Measurements from ENCODE around the gene DMRTA1.

GRCh38 chr9:22446589-22446949 is at the start of gene DMRTA1:
- TF ChIP-seq, protein P1, sequence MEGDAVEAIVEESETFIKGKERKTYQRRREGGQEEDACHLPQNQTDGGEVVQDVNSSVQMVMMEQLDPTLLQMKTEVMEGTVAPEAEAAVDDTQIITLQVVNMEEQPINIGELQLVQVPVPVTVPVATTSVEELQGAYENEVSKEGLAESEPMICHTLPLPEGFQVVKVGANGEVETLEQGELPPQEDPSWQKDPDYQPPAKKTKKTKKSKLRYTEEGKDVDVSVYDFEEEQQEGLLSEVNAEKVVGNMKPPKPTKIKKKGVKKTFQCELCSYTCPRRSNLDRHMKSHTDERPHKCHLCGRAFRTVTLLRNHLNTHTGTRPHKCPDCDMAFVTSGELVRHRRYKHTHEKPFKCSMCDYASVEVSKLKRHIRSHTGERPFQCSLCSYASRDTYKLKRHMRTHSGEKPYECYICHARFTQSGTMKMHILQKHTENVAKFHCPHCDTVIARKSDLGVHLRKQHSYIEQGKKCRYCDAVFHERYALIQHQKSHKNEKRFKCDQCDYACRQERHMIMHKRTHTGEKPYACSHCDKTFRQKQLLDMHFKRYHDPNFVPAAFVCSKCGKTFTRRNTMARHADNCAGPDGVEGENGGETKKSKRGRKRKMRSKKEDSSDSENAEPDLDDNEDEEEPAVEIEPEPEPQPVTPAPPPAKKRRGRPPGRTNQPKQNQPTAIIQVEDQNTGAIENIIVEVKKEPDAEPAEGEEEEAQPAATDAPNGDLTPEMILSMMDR (IDR thresholded peaks at IDR 0.05): no peak
- no peak for TF ChIP-seq POLR2A (IDR thresholded peaks at IDR 0.05)

Data from uterus (tissue), 2 donors.